K562 (cell line): ENCODE results near the gene NDST1. TPM values are rescaled to one million over a fixed set of nuclear protein-coding genes. Genes with fewer than 3 reads are reported as not detected.
A peak's percentile ranks its signal among the peaks of the same experiment; 100 is the strongest.

Source experiments
- ATAC-seq: fragments of 200-7000 bp; cut with Tn5 transposase; 3 replicates; pipeline ENCODE4 v1.9.1; 2020; ENCODE audit warnings: moderate library complexity
- BruUV-seq: library from RNA; stranded (reverse); fragments of 400-500 nt; replicated peaks from 2 replicates; lab custom pipeline; 2021; lab: Mats Ljungman, UMichigan
- CTCF ChIA-PET: fragments of 300-600 bp; formaldehyde crosslinking; extraction: SDS; loops from one replicate; lab custom pipeline; 2021; ENCODE audit warnings: low intra/inter-chr PET ratio; lab: Yijun Ruan, JAX
- POLR2A ChIA-PET: fragments of 300-600, 350-650 bp; sonication (Branson Sonifier 250); formaldehyde crosslinking; extraction: SDS; loops from one replicate; lab custom pipeline; 2021; ENCODE audit warnings: antibody characterized with exemption, inconsistent platforms; lab: Yijun Ruan, JAX
- DNase-seq, 4 experiments: peaks; one replicate each; pipeline versions ENCODE4 v3.0.0 to v3.0.0-alpha.2; 2011 to 2018; ENCODE audit warnings: low spot score in 3 of 4, mixed read lengths in 3 of 4; ENCODE audit errors: extremely low read depth in 1 of 4
- FAIRE-seq: peaks from 2 replicates; lab custom pipeline; 2011; peaks lifted over from hg19 to GRCh38; lab: Jason Lieb, UNC
- H2AFZ ChIP-seq: 2 replicates; pipeline ENCODE4 v1.6.0; 2011; ENCODE audit warnings: low read depth, low read length, control low read depth, inconsistent platforms
- H3K27ac ChIP-seq: fragments of 200-600 bp; 3 replicates; pipeline ENCODE4 v1.8.0; 2011; ENCODE audit warnings: low read depth, mild to moderate bottlenecking, control low read depth, inconsistent platforms, low read length, moderate library complexity, mixed read lengths; ENCODE audit errors: extremely low read depth
- H3K27me3 ChIP-seq, 2 experiments: fragments of 300-600 bp in 1 of 2; 2 replicates in 1 of 2; 3 replicates in 1 of 2; pipeline versions ENCODE4 v1.6.0 to v1.8.0; 2011; ENCODE audit warnings: inconsistent platforms in 2 of 2, low read length in 2 of 2, mild to moderate bottlenecking in 1 of 2, mixed read lengths in 1 of 2, moderate library complexity in 1 of 2; ENCODE audit not compliant: control insufficient read depth in 2 of 2, insufficient read depth in 2 of 2
- H3K36me3 ChIP-seq: fragments of 300-600 bp; 3 replicates; pipeline ENCODE4 v1.8.0; 2011; ENCODE audit warnings: mild to moderate bottlenecking, low read length, inconsistent platforms; ENCODE audit not compliant: control insufficient read depth, insufficient read depth
- H3K4me1 ChIP-seq, 2 experiments: fragments of 200-600 bp in 1 of 2; replicated peaks in 1 of 2; 2 replicates in 1 of 2; 3 replicates in 1 of 2; pipeline versions ENCODE4 v1.5.1 to v1.8.0; 2011; ENCODE audit warnings: inconsistent platforms in 2 of 2, low read length in 2 of 2, mild to moderate bottlenecking in 1 of 2, mixed read lengths in 1 of 2, moderate library complexity in 1 of 2; ENCODE audit not compliant: control insufficient read depth in 2 of 2, insufficient read depth in 2 of 2
- H3K4me2 ChIP-seq: 2 replicates; pipeline ENCODE4 v1.6.1; 2011; ENCODE audit warnings: low read length, control low read depth, inconsistent platforms, mixed read lengths; ENCODE audit not compliant: insufficient read depth
- H3K4me3 ChIP-seq: fragments of 200-600 bp; sonication (generic), shearing (Covaris generic); 2 replicates; pipeline ENCODE4 v1.5.1; 2016; ENCODE audit warnings: control low read depth, inconsistent platforms
- H3K79me2 ChIP-seq: fragments of 200-600 bp; 3 replicates; pipeline ENCODE4 v1.8.0; 2011; ENCODE audit warnings: low read length, inconsistent platforms; ENCODE audit not compliant: control insufficient read depth, insufficient read depth
- H3K9ac ChIP-seq, 2 experiments: 2 replicates each; pipeline versions ENCODE4 v1.6.0 to v1.6.1; 2011; ENCODE audit warnings: low read depth in 2 of 2, low read length in 2 of 2, control low read depth in 1 of 2, inconsistent platforms in 1 of 2, mild to moderate bottlenecking in 1 of 2, mixed read lengths in 1 of 2; ENCODE audit not compliant: insufficient read depth in 1 of 2
- H3K9me1 ChIP-seq: one replicate; pipeline ENCODE4 v1.6.0; 2011; ENCODE audit warnings: inconsistent platforms, mild to moderate bottlenecking, low read length, moderate library complexity; ENCODE audit not compliant: control insufficient read depth, insufficient read depth
- H3K9me3 ChIP-seq: replicated peaks from 2 replicates; pipeline ENCODE4 v1.5.1; 2011; ENCODE audit warnings: low read depth, low read length, inconsistent platforms; ENCODE audit not compliant: control insufficient read depth, insufficient read depth
- H4K20me1 ChIP-seq: replicated peaks from 2 replicates; pipeline ENCODE4 v1.6.1; 2011; ENCODE audit warnings: low read length, inconsistent platforms, mixed read lengths; ENCODE audit not compliant: control insufficient read depth, insufficient read depth
- BACH1 ChIP-seq: fragments of 200-800 bp; sonication (Bioruptor generic); IDR thresholded peaks from 2 replicates; pipeline ENCODE4 v1.6.1; 2016; ENCODE audit warnings: missing genetic modification characterization, missing compliant biosample characterization
- CCAR2 ChIP-seq: fragments of 200-400 bp; formaldehyde crosslinking; IDR thresholded peaks from 2 replicates; pipeline ENCODE4 v1.6.1; 2017; ENCODE audit warnings: mild to moderate bottlenecking, low read depth, low read length
- CREB3 ChIP-seq: fragments of 450-650 bp; conservative IDR thresholded peaks from 2 replicates; pipeline ENCODE4 v1.6.1; 2016; ENCODE audit warnings: missing genetic modification characterization, low read depth, mild to moderate bottlenecking, missing compliant biosample characterization, moderate library complexity
- GTF2A2 ChIP-seq: IDR thresholded peaks from 2 replicates; pipeline ENCODE4 v1.6.1; 2016; ENCODE audit warnings: mild to moderate bottlenecking, missing genetic modification characterization, missing compliant biosample characterization
- HMBOX1 ChIP-seq: sonication (generic); IDR thresholded peaks from 2 replicates; pipeline ENCODE4 v1.6.1; 2016
- HSF4 ChIP-seq: fragments of 250-450 bp; sonication (Bioruptor Pico); IDR thresholded peaks from 2 replicates; pipeline ENCODE4 v2.1.2; 2022; ENCODE audit warnings: mild to moderate bottlenecking, moderate library complexity, borderline replicate concordance
- PRDM10 ChIP-seq: fragments of 450-650 bp; IDR thresholded peaks from 2 replicates; pipeline ENCODE4 v1.6.1; 2018; ENCODE audit not compliant: partially characterized antibody
- SRSF9 ChIP-seq: fragments of 200-400 bp; formaldehyde crosslinking; IDR thresholded peaks from 2 replicates; pipeline ENCODE4 v1.6.1; 2017; ENCODE audit warnings: low read depth, low read length, borderline replicate concordance
- TCF7L2 ChIP-seq: fragments of 150-350 bp; IDR thresholded peaks from 2 replicates; pipeline ENCODE4 v1.6.1; 2016; ENCODE audit warnings: low read depth, mild to moderate bottlenecking, low read length, moderate library complexity
- ZBTB33 ChIP-seq: sonication (generic); formaldehyde crosslinking; IDR thresholded peaks from 2 replicates; pipeline ENCODE4 v1.8.1; 2023; ENCODE audit warnings: mild to moderate bottlenecking, missing genetic modification reagents
- ZNF586 ChIP-seq: fragments of 450-650 bp; formaldehyde crosslinking; conservative IDR thresholded peaks from 2 replicates; pipeline ENCODE4 v1.4.0; 2020; ENCODE audit warnings: mild to moderate bottlenecking, moderate library complexity
- ZSCAN32 ChIP-seq: fragments of 450-650 bp; formaldehyde crosslinking; IDR thresholded peaks from 2 replicates; pipeline ENCODE4 v1.4.0; 2020; ENCODE audit warnings: mild to moderate bottlenecking, moderate library complexity
- WGBS: fragments of 100-300 bp; shearing (Covaris generic); methylation state at CpG from one replicate; pipeline ENCODE4 v1.1.6; 2016; ENCODE audit warnings: low coverage, mixed read lengths; ENCODE audit not compliant: insufficient coverage; ENCODE audit errors: missing lambda C conversion rate; 5-methylcytosine and 5-hydroxymethylcytosine counted together
- in situ Hi-C: fragments of 300-500 bp; cut with MboI; formaldehyde crosslinking; loops from 4 replicates; pipeline ENCODE4 v1.15.0; 2018; ENCODE audit warnings: inconsistent platforms, mixed read lengths
- intact Hi-C: fragments of 100-400 bp; cut with micrococcal nuclease; formaldehyde crosslinking; loops from 2 replicates; pipeline ENCODE4 v1.14.2; 2022
- polyA plus RNA-seq, 8 experiments: library from polyadenylated mRNA; depleted of rRNA in 4 of 8; stranded (reverse) in 5 of 8; unstranded in 3 of 8; fragments of >200 nt; fragmentation: Nextera tagmentation in 2 of 8; fragmentation: Illumina TruSeq in 1 of 8; extraction: Ambion mirVana in 2 of 8; extraction: Trizol in 1 of 8; gene quantifications; 2 replicates each; pipeline versions ENCODE4 v1.2.1 to v1.2.3, GENCODE V29; 2011 to 2014; ENCODE audit warnings: inconsistent platforms in 1 of 8, missing spikeins in 1 of 8
- total RNA-seq, 7 experiments: library from RNA; depleted of rRNA in 6 of 7; stranded (reverse); fragments of >200 nt in 6 of 7; fragmentation: Illumina TruSeq in 2 of 7; extraction: Trizol in 2 of 7; gene quantifications; 2 replicates each; pipeline versions ENCODE4 v1.2.1 to v1.2.3, GENCODE V29; 2011 to 2021; ENCODE audit warnings: low replicate concordance in 1 of 7

Gene NDST1
- total and polyA plus RNA-seq, 9 of the 15 experiments (the other 6 are each of a cell fraction or from before 2014, with no cell fraction given) = 0.38 to 47.9 (median 9.9) TPM

GRCh38 chr5:150473673-150474358 is 34.1 kb upstream of the NDST1 start:
- DNase-seq (no peak), ATAC-seq (peak; percentile 32; the same call in 2 of the 3 replicates), FAIRE-seq (no peak)
- Histone ChIP-seq H3K9me1 (no peaks in the 10 kb centered on the region), H4K20me1 (no peaks in the 10 kb centered on the region), H3K27ac (no peak overlapping the region), H3K9ac (peak overlapping the region in 1 of 2 experiments; percentile 63; a peak in 2 of 4 replicates), H3K4me2 (no peak overlapping the region), H3K79me2 (no peaks in the 10 kb centered on the region), H3K4me3 (no peak overlapping the region), H3K4me1 (peaks cover 7 to 15% of the 10 kb centered on the region in 2 experiments), H3K9me3 (no peaks in the 10 kb centered on the region), H3K36me3 (no peaks in the 10 kb centered on the region), H2AFZ (no peak overlapping the region), H3K27me3 (no peaks in the 10 kb centered on the region)
- CTCF ChIA-PET = no interaction called here
- in situ Hi-C loops (no loop called here), intact Hi-C loops (no loop called here)
- WGBS = 46% methylated on average over 8 of the region's 12 CpGs
- POLR2A ChIA-PET = interaction anchor here (0.6 kb wide), 1 partner anchor 68 kb away, joined by 3 read pairs; no protein-coding TSS in a partner anchor
- BruUV-seq = no TSS peak
- TF ChIP-seq CCAR2 (no peak), BACH1 (tag) (no peak), ZSCAN32 (CRISPR knock-in tag) (no peak), ZBTB33 (CRISPR knock-in tag) (no peak), GTF2A2 (tag) (no peak), SRSF9 (no peak), ZNF586 (no peak), TCF7L2 (no peak), CREB3 (tag) (no peak), PRDM10 (no peak), HSF4 (CRISPR knock-in tag) (no peak), HMBOX1 (no peak)
